HepG2 (cell line): ENCODE measurements around the gene ZNF669. TPM values are rescaled to one million over a fixed set of nuclear protein-coding genes. Genes with fewer than 3 reads are reported as not detected.
A peak's percentile ranks its signal among the peaks of the same experiment; 100 is the strongest.

ENCODE experiments used
- AGO2 ChIP-seq: fragments of 200-400 bp; formaldehyde crosslinking; optimal IDR thresholded peaks from 2 replicates; pipeline ENCODE3; 2017; ENCODE audit warnings: mild to moderate bottlenecking, low read depth, low read length, moderate library complexity
- ATRX ChIP-seq: sonication (generic); formaldehyde crosslinking; IDR thresholded peaks from 2 replicates; pipeline ENCODE4 v1.4.0; 2020; ENCODE audit warnings: missing genetic modification reagents, borderline replicate concordance
- CHD4 ChIP-seq: fragments of 200-600 bp; sonication (generic); IDR thresholded peaks from 2 replicates; pipeline ENCODE4 v1.7.0; 2017; ENCODE audit warnings: mild to moderate bottlenecking, low read length, borderline replicate concordance
- ELF1 ChIP-seq: sonication (generic); formaldehyde crosslinking; IDR thresholded peaks from 2 replicates; pipeline ENCODE4 v1.4.0; 2020; ENCODE audit warnings: missing genetic modification reagents
- GMEB1 ChIP-seq: sonication (generic); formaldehyde crosslinking; IDR thresholded peaks from 2 replicates; pipeline ENCODE4 v1.5.1; 2020; ENCODE audit warnings: missing genetic modification reagents, mild to moderate bottlenecking, borderline replicate concordance
- HOXD1 ChIP-seq: sonication (generic); formaldehyde crosslinking; IDR thresholded peaks from 2 replicates; pipeline ENCODE4 v1.5.0; 2020; ENCODE audit warnings: missing genetic modification reagents
- JUN ChIP-seq: sonication (generic); formaldehyde crosslinking; IDR thresholded peaks from 2 replicates; pipeline ENCODE4 v1.4.0; 2020; ENCODE audit warnings: mild to moderate bottlenecking, missing genetic modification reagents
- NFIC ChIP-seq: IDR thresholded peaks from 2 replicates; pipeline ENCODE4 v1.6.1; 2012; ENCODE audit warnings: mild to moderate bottlenecking, low read length, inconsistent platforms
- NFRKB ChIP-seq: fragments of 450-650 bp; IDR thresholded peaks from 2 replicates; pipeline ENCODE4 v1.6.1; 2017
- NFYB ChIP-seq: sonication (generic); formaldehyde crosslinking; IDR thresholded peaks from 2 replicates; pipeline ENCODE4 v1.4.0; 2020; ENCODE audit warnings: missing genetic modification reagents
- RBFOX2 ChIP-seq: fragments of 200-400 bp; formaldehyde crosslinking; IDR thresholded peaks from 2 replicates; pipeline ENCODE4 v1.6.1; 2017; ENCODE audit warnings: low read depth, mild to moderate bottlenecking, low read length
- SAP130 ChIP-seq: IDR thresholded peaks from 2 replicates; pipeline ENCODE4 v1.6.1; 2016; ENCODE audit warnings: low read depth
- SNAI1 ChIP-seq: sonication (generic); formaldehyde crosslinking; IDR thresholded peaks from 2 replicates; pipeline ENCODE4 v1.5.0; 2020; ENCODE audit warnings: mild to moderate bottlenecking, missing genetic modification reagents, borderline replicate concordance
- SP2 ChIP-seq: sonication (generic); formaldehyde crosslinking; IDR thresholded peaks from 2 replicates; pipeline ENCODE4 v1.5.1; 2020; ENCODE audit warnings: mild to moderate bottlenecking, missing genetic modification reagents
- TBX2 ChIP-seq: sonication (generic); formaldehyde crosslinking; IDR thresholded peaks from 2 replicates; pipeline ENCODE4 v1.5.0; 2020; ENCODE audit warnings: missing genetic modification reagents, mild to moderate bottlenecking, borderline replicate concordance
- ZBTB2 ChIP-seq: sonication (generic); formaldehyde crosslinking; IDR thresholded peaks from 2 replicates; pipeline ENCODE4 v1.8.0; 2022; ENCODE audit warnings: low read depth, missing genetic modification reagents
- ZBTB39 ChIP-seq: sonication (generic); formaldehyde crosslinking; IDR thresholded peaks from 2 replicates; pipeline ENCODE4 v1.5.0; 2020; ENCODE audit warnings: missing genetic modification reagents
- ZMYM3 ChIP-seq: sonication (generic); formaldehyde crosslinking; IDR thresholded peaks from 2 replicates; pipeline ENCODE4 v1.5.1; 2020; ENCODE audit warnings: mild to moderate bottlenecking, missing genetic modification reagents
- ZNF138 ChIP-seq: sonication (generic); formaldehyde crosslinking; IDR thresholded peaks from 2 replicates; pipeline ENCODE4 v1.5.0; 2020; ENCODE audit warnings: mild to moderate bottlenecking, low read depth, missing genetic modification reagents
- ZNF235 ChIP-seq: sonication (generic); formaldehyde crosslinking; IDR thresholded peaks from 2 replicates; pipeline ENCODE4 v1.8.1; 2023; ENCODE audit warnings: mild to moderate bottlenecking, missing genetic modification reagents, borderline replicate concordance
- ZNF274 ChIP-seq: sonication (generic); formaldehyde crosslinking; IDR thresholded peaks from 2 replicates; pipeline ENCODE4 v1.5.1; 2020; ENCODE audit warnings: mild to moderate bottlenecking, missing genetic modification reagents
- ZNF335 ChIP-seq: sonication (generic); formaldehyde crosslinking; IDR thresholded peaks from 2 replicates; pipeline ENCODE4 v1.4.0; 2020; ENCODE audit warnings: missing genetic modification reagents
- ZNF781 ChIP-seq: sonication (generic); formaldehyde crosslinking; IDR thresholded peaks from 2 replicates; pipeline ENCODE4 v1.5.1; 2020; ENCODE audit warnings: borderline replicate concordance, mild to moderate bottlenecking, missing genetic modification reagents; ENCODE audit errors: not compliant biosample characterization
- polyA plus RNA-seq, 8 experiments: library from polyadenylated mRNA; depleted of rRNA in 3 of 8; stranded (reverse) in 7 of 8; unstranded in 1 of 8; fragments of >200 nt; fragmentation: Illumina TruSeq in 4 of 8; extraction: Trizol in 4 of 8; gene quantifications; 2 replicates each; pipeline versions ENCODE4 v1.2.1 to v1.2.3, GENCODE V29; 2011 to 2016; ENCODE audit warnings: low read depth in 4 of 8, missing spikeins in 1 of 8, mixed read lengths in 1 of 8; ENCODE audit not compliant: insufficient read depth in 1 of 8
- total RNA-seq, 5 experiments: library from RNA; depleted of rRNA; stranded (reverse); fragments of >200 nt; fragmentation: Illumina TruSeq; extraction: Trizol; gene quantifications; 2 replicates each; pipeline ENCODE4 v1.2.3, GENCODE V29; 2016; ENCODE audit warnings: low read depth in 1 of 5

ZNF669 gene
- total and polyA plus RNA-seq, 2 of the 13 experiments (the other 11 are each of a cell fraction or from before 2014, with no cell fraction given): 3.1 to 14.6 TPM

DNA sequence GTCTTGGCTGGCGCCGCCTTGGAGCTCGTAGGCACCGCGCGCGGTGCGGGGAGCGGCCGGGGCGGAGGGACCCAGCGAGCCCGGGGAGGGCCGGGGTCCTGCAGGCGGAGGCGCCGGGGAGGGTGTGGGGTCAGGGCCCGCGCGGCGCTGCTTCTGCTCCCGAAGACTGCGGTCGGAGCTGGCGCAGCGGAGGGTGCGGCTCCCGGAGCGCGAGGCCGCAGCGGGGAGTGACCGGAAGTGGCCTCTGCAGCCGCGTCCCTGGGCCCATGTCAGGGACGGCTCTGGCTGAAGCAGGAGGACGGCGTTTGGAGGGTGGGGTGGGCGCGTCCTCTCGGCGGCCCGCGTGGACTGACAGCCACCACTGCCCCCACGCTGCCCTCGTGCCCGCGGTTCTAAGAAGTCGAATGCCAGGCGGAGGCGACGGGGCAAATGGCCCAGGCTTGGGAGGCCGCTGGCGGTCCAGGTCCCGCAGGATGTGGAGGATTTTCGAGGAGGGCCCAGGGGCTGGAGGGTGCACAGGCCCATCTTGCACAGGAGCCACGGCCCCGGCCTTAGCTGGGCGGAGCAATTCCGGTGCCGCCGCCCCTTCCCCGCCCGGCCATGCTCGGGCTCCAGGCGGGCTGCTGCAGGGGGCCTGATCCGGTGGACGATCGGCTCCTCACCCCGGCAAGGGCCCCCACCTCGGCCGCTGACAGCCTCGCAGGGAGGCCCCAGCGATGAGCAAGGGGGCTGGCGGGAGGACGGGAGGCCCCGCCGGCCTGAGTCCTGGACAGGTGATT is 7.7 kb upstream of the ZNF669 start (continued):
- TF ChIP-seq TBX2 (CRISPR knock-in tag): peak; percentile 81
- TF ChIP-seq NFRKB: no peak
- peak; percentile 23; the same call in 1 of the 2 replicates for TF ChIP-seq SP2
- no peak for TF ChIP-seq CHD4
- peak; percentile 83 for TF ChIP-seq ELF1 (CRISPR knock-in tag)
- TF ChIP-seq ATRX: no peak
- peak; percentile 53; the same call in 1 of the 2 replicates for TF ChIP-seq ZNF235 (CRISPR knock-in tag)
- peak; percentile 92 for TF ChIP-seq ZNF274 (CRISPR knock-in tag)
- TF ChIP-seq ZNF138 (CRISPR knock-in tag): no peak; the same call in 1 of the 2 replicates
- peak; percentile 72; the same call in 1 of the 2 replicates for TF ChIP-seq GMEB1 (CRISPR knock-in tag)
- no peak for TF ChIP-seq NFIC
- peak; percentile 93 for TF ChIP-seq SNAI1 (CRISPR knock-in tag)
- 0 out of 2 replicates have a peak, but pooled peaks have one; percentile 35 for TF ChIP-seq ZBTB39
- no peak for TF ChIP-seq JUN (CRISPR knock-in tag)
- TF ChIP-seq HOXD1 (CRISPR knock-in tag): peak; percentile 54; the same call in 1 of the 2 replicates
- TF ChIP-seq ZNF335 (CRISPR knock-in tag): peak; percentile 58; the same call in 1 of the 2 replicates
- peak; percentile 50; the same call in 1 of the 2 replicates for TF ChIP-seq ZMYM3
- peak; percentile 13; the same call in 1 of the 2 replicates for TF ChIP-seq NFYB
- peak; percentile 90 for TF ChIP-seq RBFOX2
- TF ChIP-seq ZNF781 (CRISPR knock-in tag): peak; percentile 38
- TF ChIP-seq SAP130 (CRISPR knock-in tag): peak; percentile 71
- no peak for TF ChIP-seq AGO2
- no peak; the same call in 1 of the 2 replicates for TF ChIP-seq ZBTB2 (CRISPR knock-in tag)
